NAMALWA (cell line): Measurements from ENCODE around the gene ZFP1.

Experiments
- DNase-seq: peaks from one replicate; pipeline ENCODE4 v3.0.0-alpha.2; 2015; ENCODE audit warnings: low spot score

Gene ZFP1

GRCh38 chr16:75160386-75160785, 12.1 kb downstream of the ZFP1 start:
- DNase-seq = peak; percentile 43

DNA sequence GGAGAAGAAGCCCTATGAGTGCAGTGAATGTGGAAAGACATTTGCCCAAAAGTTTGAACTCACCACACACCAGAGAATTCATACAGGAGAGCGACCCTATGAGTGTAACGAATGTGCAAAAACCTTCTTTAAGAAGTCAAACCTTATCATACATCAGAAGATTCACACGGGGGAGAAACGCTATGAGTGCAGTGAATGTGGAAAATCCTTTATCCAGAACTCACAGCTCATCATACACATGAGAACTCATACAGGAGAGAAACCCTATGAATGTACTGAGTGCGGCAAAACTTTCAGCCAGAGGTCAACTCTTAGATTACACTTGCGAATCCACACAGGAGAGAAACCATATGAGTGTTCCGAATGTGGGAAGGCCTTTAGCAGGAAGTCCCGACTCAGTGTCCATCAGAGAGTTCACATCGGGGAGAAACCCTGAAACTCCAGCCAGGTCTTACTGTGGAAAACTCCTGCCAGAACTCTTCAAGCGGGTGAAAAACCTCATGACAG, 21.6 kb downstream of the ZFP1 start:
- DNase-seq = no peak

GRCh38 chr16:75172578-75172977, 24.3 kb downstream of the ZFP1 start:
- DNase-seq = no peak

- DNase-seq = no peak
Observed at GRCh38 chr16:75175074-75175473, 26.8 kb downstream of the ZFP1 start.

- DNase-seq = no peak
Observed at GRCh38 chr16:75176926-75177325, 28.6 kb downstream of the ZFP1 start.

DNA sequence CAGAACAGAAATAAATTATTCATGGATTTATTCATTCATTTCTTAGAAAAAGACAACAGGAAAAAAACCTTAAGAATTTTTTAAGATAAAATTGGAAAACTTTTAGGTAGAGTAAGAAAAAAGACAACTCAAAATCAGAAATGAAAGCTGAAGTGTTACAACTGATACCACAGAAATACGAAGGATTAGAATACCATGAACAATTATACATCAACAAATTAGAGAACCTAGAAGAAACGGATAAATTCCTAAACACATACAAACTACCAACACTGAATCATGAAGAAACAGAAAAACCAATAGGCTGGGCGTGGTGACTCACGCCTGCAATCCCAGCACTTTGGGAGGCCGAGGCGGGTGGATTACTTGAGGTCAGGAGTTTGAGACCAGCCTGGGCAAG, 30.9 kb downstream of the ZFP1 start:
- DNase-seq = no peak

DNA sequence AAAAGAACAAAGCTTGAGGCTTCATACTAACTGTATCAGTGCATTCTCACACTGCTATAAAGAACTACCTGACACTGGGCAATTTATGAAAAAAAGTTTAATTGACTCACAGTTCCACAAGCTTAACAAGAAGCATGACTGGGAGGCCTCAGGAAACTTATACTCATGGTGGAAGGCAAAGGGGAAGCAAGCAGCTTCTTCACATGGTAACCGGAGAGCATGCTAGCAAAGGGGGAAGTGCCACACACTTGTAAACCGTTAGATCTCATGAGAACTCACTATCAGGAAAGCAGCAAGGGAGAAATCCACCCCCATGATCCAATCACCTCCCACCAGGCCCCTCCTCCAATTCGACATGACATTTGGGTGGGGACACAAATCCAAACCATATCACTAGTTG, 33.3 kb downstream of the ZFP1 start:
- no peak for DNase-seq

GRCh38 chr16:75188832-75189477, 40.6 kb downstream of the ZFP1 start:
- no peak for DNase-seq

- no peak for DNase-seq
Observed at GRCh38 chr16:75189638-75190245, 41.4 kb downstream of the ZFP1 start.

DNA sequence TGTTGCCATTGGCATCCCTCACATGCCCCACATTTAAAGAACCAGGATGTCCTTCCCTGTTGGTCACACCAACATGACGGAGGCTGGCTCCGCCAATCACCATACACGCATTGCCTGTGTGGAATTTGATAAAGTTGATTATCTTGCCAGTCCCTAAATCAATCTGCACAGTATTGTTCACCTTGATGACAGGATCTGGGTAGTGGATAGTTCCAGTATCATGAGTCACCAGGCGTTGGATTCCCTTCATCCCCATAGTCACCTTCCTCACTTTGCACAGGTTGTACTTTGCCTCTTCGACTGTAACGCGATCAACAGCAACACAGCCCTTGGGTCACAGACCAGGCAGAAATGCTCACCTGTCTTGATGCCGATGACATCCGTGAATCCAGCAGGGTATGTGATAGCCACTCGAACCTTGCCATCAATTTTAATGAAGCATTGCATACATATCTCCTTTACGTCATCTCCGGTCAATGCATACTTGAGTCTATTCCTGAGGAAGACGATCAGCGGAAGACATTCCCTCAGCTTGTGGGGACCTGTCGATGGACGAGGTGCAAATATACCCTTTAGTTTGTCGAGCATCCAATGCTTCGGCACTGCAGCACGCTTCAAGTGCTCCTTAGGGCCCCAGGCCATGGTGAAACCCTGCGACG, 44.4 kb downstream of the ZFP1 start:
- DNase-seq = no peak

DNA sequence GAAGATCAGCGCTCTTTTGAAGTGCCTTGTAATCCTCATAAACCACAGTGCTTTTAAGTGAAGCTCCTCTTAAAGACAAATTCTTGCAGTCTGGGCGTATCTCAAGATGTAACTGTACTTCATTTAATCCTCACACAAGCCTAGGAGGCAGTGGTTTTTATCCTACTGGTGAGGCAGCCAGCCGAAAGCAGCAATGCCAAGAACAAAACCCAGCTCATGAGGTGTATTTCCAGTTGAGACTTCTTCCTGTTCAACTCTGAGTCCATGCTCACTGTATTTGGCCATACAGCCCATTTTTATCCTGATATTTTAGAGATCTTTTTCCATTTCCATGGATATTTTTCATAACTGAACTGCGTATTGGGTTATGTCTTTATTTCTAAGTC, 44.9 kb downstream of the ZFP1 start:
- no peak for DNase-seq

GRCh38 chr16:75193730-75194444, 45.6 kb downstream of the ZFP1 start:
- no peak for DNase-seq

- no peak for DNase-seq
Observed at GRCh38 chr16:75195811-75196790, 47.8 kb downstream of the ZFP1 start.

GRCh38 chr16:75196836-75197235, 48.5 kb downstream of the ZFP1 start:
- DNase-seq = no peak

- no peak for DNase-seq
Observed at GRCh38 chr16:75197522-75198134, 49.3 kb downstream of the ZFP1 start.

GRCh38 chr16:75198135-75198600, 49.8 kb downstream of the ZFP1 start:
- DNase-seq = no peak

DNA sequence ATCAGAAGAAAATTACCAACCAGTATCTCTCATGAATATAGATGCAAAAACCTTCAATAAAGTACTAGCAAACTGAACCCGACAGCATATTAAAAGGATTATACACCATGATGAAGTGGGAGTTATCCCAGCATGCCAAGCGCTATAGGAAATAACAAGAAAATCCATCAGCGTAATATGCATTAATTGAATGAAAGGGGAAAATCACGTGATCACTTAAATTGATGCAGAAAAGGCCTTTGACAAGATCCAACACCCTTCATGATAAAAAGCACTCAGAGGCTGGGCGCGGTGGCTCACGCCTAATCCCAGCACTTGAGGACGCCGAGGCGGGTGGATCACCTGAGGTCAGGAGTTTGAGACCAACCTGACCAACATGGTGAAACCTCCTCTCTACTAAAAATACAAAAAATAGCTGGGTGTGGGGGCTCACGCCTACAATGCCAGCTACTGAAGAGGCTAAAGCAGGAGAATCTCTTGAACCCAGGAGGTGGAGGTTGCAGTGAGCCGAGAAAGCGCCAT, 53.8 kb downstream of the ZFP1 start:
- DNase-seq = no peak

- DNase-seq = no peak
Observed at GRCh38 chr16:75203096-75203495, 54.8 kb downstream of the ZFP1 start.

GRCh38 chr16:75203667-75204409, 55.5 kb downstream of the ZFP1 start:
- no peak for DNase-seq

DNA sequence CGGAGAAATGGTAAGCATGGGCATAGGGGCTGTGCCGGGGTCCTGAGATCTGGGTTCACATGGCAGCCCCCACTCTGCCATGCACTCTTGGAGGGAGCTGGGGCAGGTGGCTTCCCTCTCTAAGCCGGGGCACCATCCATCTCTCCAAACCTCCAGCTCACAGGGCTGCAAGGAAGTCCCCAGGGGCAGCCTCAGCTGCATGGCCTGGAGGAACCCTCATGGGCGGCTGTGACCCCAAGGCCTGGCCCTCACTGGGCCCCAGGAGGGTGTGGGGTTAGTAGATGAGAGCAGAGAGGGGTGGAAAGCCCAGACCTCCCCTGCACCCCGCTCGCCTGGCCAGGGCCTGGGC, 56.1 kb downstream of the ZFP1 start:
- DNase-seq = no peak
